Measurements from ENCODE around the gene HSPB1.

HSPB1 gene

GRCh38 chr7:76353744-76354143, 51.3 kb downstream of the HSPB1 start:
- no peak overlapping the region for H3K27ac ChIP-seq (ENCODE audit: low read depth, low read length)
- WGBS (ENCODE audit: extremely low coverage, insufficient coverage, insufficient read length) = no CpG with 5 or more reads among the region's 5 CpGs
- H2BK120ac ChIP-seq (ENCODE audit: insufficient read depth, low read length, poor library complexity) = no peak overlapping the region
- no peak overlapping the region for H2BK5ac ChIP-seq (ENCODE audit: low read depth, low read length, poor library complexity)
- H3K4me3 ChIP-seq (ENCODE audit: low read depth, low read length) = no peak overlapping the region
- peak overlapping the region; percentile 100 for H3K4ac ChIP-seq (ENCODE audit: low read depth, low read length)
- H4K12ac ChIP-seq (ENCODE audit: low read depth, low read length) = no peak overlapping the region
- H3K27me3 ChIP-seq (ENCODE audit: insufficient read depth, low read length) = no peaks in the 10 kb centered on the region
- H3K79me1 ChIP-seq (ENCODE audit: low read length) = peaks cover 9% of the 10 kb centered on the region
- no peak overlapping the region for H4K8ac ChIP-seq (ENCODE audit: low read depth, low read length)
- no peak overlapping the region for H3K18ac ChIP-seq (ENCODE audit: low read length)
- DNase-seq = no peak
- no peak overlapping the region for H3K23ac ChIP-seq (ENCODE audit: low read length)
- H3K4me2 ChIP-seq (ENCODE audit: low read length) = no peak overlapping the region
- no peak overlapping the region for H4K91ac ChIP-seq (ENCODE audit: low read depth, low read length)
- peaks cover 15 to 19% of the 10 kb centered on the region in 2 experiments for H3K36me3 ChIP-seq (ENCODE audit: control insufficient read depth in 1 of 2, insufficient read depth in 2 of 2, low read length in 2 of 2)
- no peaks in the 10 kb centered on the region for H3K9me3 ChIP-seq (ENCODE audit: insufficient read depth, low read depth, low read length)
- H3K79me2 ChIP-seq (ENCODE audit: control insufficient read depth, insufficient read depth, low read length, poor library complexity) = peaks cover 32% of the 10 kb centered on the region
- no peak overlapping the region for H3K9ac ChIP-seq (ENCODE audit: low read length)
- no peak overlapping the region for H2AK5ac ChIP-seq (ENCODE audit: low read length)
- no peak overlapping the region for H2AFZ ChIP-seq (ENCODE audit: insufficient read depth, low read length, poor library complexity)
- H3K4me1 ChIP-seq (ENCODE audit: control insufficient read depth in 1 of 2, insufficient read depth in 2 of 2, low read length in 2 of 2) = peaks cover 4 to 5% of the 10 kb centered on the region in 2 experiments
- H3K14ac ChIP-seq (ENCODE audit: low read length) = no peak overlapping the region
- H2BK12ac ChIP-seq (ENCODE audit: low read length) = no peak overlapping the region

Measured in trophoblast cell (in vitro differentiated cells and primary cell).